Activated T-helper 1 cell treated with anti-CD3 and anti-CD28 coated beads, Interleukin-2, amount 50 U/mL, for 16 hours (primary cell): Measurements from ENCODE around the gene TSSK3.
"Not testable (repeated sequence)": the region's sequence is repeated elsewhere in the genome, so short reads cannot be mapped to it uniquely, and the experiment has no call there.

Experiments
- DNase-seq, 2 donors: peaks; one replicate each; pipeline ENCODE4 v3.0.0-alpha.2; 2020; ENCODE audit warnings: low read depth in 1 of 2, low spot score in 1 of 2

TSSK3 gene

GRCh38 chr1:32338637-32339145 lies 23.6 kb upstream of the TSSK3 start:
- DNase-seq = no peak

GRCh38 chr1:32339363-32339978 lies 22.9 kb upstream of the TSSK3 start:
- no peak for DNase-seq

- no peak for DNase-seq
These were observed 21.1 kb upstream of the TSSK3 start for GRCh38 chr1:32341186-32341757.

- DNase-seq = no peak
These were observed 20.4 kb upstream of the TSSK3 start for GRCh38 chr1:32341971-32342370.

- no peak for DNase-seq
These were observed 19.6 kb upstream of the TSSK3 start for GRCh38 chr1:32342704-32343103.

- no peak for DNase-seq
These were observed 17.0 kb upstream of the TSSK3 start for GRCh38 chr1:32345289-32345827.

GRCh38 chr1:32346532-32347157 lies 15.7 kb upstream of the TSSK3 start:
- no peak for DNase-seq

- no peak for DNase-seq
These were observed 13.1 kb upstream of the TSSK3 start for GRCh38 chr1:32349211-32349708.

- DNase-seq = peak; percentile 59 to 68
These were observed 11.4 kb upstream of the TSSK3 start for GRCh38 chr1:32350785-32351398.

GRCh38 chr1:32351399-32352238 lies 10.7 kb upstream of the TSSK3 start:
- peak; percentile 83 to 86 for DNase-seq

- DNase-seq = no peak
These were observed 10.0 kb upstream of the TSSK3 start for GRCh38 chr1:32352239-32352745.

GRCh38 chr1:32352831-32353383 lies 9.4 kb upstream of the TSSK3 start:
- no peak for DNase-seq

GRCh38 chr1:32353431-32353830 lies 8.9 kb upstream of the TSSK3 start:
- DNase-seq = no peak

- no peak for DNase-seq
These were observed 8.3 kb upstream of the TSSK3 start for GRCh38 chr1:32353886-32354570.

- DNase-seq = not testable (repeated sequence)
These were observed 6.6 kb upstream of the TSSK3 start for GRCh38 chr1:32355778-32356177.

GRCh38 chr1:32356478-32356877 lies 5.9 kb upstream of the TSSK3 start:
- no peak for DNase-seq

GRCh38 chr1:32357614-32358013 lies 4.7 kb upstream of the TSSK3 start:
- no peak for DNase-seq

GRCh38 chr1:32358435-32358834 lies 3.9 kb upstream of the TSSK3 start:
- no peak for DNase-seq

GRCh38 chr1:32361308-32361673 lies 1.0 kb upstream of the TSSK3 start:
- DNase-seq = no peak
